Measurements from ENCODE around the gene DNAJC1. TPM values are rescaled to one million over a fixed set of nuclear protein-coding genes. Genes with fewer than 3 reads are reported as not detected.

The DNAJC1 gene
- total RNA-seq, 1 donor from 2014 or later: 18.2 TPM

DNA sequence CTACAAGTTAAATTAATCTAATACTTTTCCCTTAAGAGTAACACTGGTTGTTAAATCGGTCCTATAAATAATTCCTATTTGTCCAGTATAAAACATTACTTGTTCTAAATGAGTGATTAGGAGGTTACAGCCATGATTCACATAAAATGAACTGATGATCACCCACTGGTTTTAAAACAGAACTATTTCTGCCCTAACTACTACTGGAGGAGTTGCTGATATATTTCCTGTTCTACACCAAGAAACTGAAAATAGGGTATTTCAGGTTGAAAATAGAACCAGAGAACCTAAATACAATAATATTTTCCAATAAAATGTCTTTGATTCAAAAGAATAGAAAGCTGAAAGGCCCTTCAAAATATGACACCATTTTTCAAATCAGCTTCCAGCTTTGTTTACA lies 30.9 kb downstream of the DNAJC1 start:
- no peaks in the 10 kb centered on the region for H3K36me3 Mint-ChIP-seq
- H3K4me1 Mint-ChIP-seq (ENCODE audit: unreplicated experiment): peaks cover 19% of the 10 kb centered on the region
- no peak overlapping the region for H3K4me3 Mint-ChIP-seq
- DNase-seq (ENCODE audit: extremely low spot score, unreplicated experiment): no peak
- H3K9me3 Mint-ChIP-seq: no peaks in the 10 kb centered on the region
- TF ChIP-seq, protein P1, sequence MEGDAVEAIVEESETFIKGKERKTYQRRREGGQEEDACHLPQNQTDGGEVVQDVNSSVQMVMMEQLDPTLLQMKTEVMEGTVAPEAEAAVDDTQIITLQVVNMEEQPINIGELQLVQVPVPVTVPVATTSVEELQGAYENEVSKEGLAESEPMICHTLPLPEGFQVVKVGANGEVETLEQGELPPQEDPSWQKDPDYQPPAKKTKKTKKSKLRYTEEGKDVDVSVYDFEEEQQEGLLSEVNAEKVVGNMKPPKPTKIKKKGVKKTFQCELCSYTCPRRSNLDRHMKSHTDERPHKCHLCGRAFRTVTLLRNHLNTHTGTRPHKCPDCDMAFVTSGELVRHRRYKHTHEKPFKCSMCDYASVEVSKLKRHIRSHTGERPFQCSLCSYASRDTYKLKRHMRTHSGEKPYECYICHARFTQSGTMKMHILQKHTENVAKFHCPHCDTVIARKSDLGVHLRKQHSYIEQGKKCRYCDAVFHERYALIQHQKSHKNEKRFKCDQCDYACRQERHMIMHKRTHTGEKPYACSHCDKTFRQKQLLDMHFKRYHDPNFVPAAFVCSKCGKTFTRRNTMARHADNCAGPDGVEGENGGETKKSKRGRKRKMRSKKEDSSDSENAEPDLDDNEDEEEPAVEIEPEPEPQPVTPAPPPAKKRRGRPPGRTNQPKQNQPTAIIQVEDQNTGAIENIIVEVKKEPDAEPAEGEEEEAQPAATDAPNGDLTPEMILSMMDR (conservative IDR thresholded peaks at IDR 0.05): no peak
- peaks cover 6% of the 10 kb centered on the region for H3K27me3 Mint-ChIP-seq
- no peak overlapping the region for H3K27ac Mint-ChIP-seq

DNA sequence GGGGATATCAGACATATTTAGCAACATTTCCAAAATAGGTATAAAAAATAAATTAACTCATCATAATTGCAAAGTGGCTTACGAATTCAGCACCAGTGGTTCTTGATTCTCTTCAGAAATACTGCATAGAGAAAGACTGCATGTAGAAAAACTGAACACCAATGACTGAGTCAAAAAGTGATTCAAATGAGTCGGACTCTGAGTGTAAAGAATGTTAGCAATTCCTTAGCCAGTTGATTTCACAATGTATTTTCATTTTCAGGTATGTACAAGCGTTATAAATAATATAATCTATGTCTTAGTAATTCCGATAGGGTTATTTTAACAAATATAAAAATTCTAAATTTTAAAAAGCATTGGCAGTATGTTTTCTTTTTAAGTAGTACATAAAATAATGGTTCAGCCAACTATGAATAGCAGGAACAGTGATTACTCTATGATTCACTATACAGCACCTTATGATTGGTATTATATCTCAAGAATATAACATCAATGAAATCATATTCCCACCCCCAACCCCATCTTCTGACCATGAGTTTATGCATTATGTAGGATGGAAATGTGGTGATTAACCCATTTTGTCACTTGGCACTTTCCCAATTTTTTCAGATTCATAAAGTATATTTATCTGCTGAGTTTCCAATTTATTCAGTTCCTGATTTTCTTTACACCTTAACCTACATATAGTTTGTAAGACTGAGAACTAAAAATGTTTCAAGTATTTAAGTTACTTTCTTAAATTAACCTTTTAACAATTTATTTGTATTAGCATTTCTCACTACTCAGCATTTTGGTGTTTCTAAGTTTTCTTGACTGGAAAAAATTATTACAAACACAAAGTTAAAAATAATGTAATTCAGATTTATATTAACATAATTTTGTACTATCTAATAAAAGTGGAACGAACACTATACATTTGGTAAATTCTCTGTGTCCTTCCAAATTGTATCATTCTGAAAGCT lies 33.9 kb downstream of the DNAJC1 start:
- Mint-ChIP-seq H3K27ac (no peak overlapping the region), H3K4me1 (ENCODE audit: unreplicated experiment) (no peaks in the 10 kb centered on the region), H3K9me3 (peaks cover 11% of the 10 kb centered on the region), H3K27me3 (no peaks in the 10 kb centered on the region), H3K4me3 (no peak overlapping the region), H3K36me3 (peaks cover 5% of the 10 kb centered on the region)
- TF ChIP-seq, protein P1 (conservative IDR thresholded peaks at IDR 0.05): no peak
- no peak for DNase-seq (ENCODE audit: extremely low spot score, unreplicated experiment)

DNA sequence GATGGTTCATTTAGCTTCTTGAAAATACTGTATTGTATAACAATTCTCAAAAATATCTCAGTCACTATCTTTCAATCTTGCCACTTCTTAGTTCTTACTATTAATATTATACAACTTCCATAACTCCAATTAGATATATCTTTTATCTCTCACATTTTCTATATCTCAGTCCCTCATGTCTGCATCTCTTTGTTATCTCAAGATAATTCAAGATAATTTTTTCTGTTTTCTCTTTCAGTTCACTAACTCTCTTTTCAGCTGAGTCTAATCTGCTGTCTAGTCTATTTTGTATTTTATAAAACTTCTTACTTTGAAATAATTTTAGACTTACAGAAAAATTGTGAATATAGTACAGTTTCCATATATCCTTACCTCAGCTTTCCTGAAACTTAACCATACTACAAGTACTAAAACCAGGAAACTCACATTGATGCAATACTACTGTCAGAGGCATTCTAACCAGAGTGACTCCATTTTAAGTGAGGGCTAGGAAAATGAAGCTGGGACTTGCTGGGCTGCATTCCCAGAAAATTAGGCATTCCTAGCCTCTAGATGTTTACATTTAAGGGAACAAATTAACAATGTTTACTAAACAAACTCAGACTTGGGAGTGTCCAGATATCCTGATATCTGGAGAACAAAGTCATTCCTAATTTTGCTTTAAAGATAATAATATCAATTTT lies 38.4 kb downstream of the DNAJC1 start:
- Mint-ChIP-seq H3K27ac (no peak overlapping the region), H3K27me3 (no peaks in the 10 kb centered on the region), H3K36me3 (peaks cover 5% of the 10 kb centered on the region), H3K4me3 (no peak overlapping the region), H3K4me1 (ENCODE audit: unreplicated experiment) (no peaks in the 10 kb centered on the region), H3K9me3 (peaks cover 11% of the 10 kb centered on the region)
- TF ChIP-seq, protein P1 (conservative IDR thresholded peaks at IDR 0.05): no peak
- no peak for DNase-seq (ENCODE audit: extremely low spot score, unreplicated experiment)

DNA sequence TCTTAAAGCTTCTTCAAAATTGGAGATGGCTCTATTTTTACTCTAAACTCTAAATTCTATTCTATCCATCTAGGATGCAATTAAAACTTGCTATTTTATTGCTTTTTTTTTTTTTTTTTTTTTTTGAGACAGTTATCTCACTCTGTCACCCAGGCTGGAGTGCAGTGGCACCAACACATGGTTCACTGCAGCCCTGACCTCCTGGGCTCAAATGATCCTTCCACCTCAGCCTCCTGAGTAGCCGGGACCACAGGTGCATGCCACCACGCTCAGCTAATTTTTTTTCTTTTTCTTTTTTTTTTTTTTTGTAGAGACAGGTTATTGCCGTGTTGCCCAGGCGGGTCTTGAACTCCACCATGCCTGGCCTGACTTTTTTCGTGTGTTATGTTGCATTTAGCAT lies 41.2 kb downstream of the DNAJC1 start:
- TF ChIP-seq, protein P1 (conservative IDR thresholded peaks at IDR 0.05): no peak
- Mint-ChIP-seq H3K27me3 (no peaks in the 10 kb centered on the region), H3K9me3 (peaks cover 11% of the 10 kb centered on the region), H3K36me3 (peaks cover 4% of the 10 kb centered on the region), H3K27ac (no peak overlapping the region), H3K4me3 (no peak overlapping the region), H3K4me1 (ENCODE audit: unreplicated experiment) (no peaks in the 10 kb centered on the region)
- no peak for DNase-seq (ENCODE audit: extremely low spot score, unreplicated experiment)

DNA sequence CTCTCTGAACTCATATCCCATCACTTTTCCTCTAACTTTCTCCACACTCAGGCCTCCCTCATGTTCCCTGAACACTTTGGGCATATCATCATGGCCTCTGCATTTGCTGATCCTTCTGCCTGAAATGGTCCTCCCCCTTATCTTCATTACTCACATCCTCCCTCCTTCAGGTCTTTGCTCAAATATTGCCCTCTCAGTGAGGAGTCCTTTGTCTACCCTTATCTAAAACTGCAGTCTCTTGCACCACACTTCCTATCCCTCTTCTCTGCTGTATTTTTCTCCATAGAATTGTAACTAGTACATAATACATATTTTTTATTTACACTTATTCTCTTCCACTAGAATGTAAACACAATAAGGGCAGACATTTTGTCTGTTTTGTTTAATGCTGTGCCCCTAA lies 41.7 kb downstream of the DNAJC1 start:
- Mint-ChIP-seq H3K27me3 (no peaks in the 10 kb centered on the region), H3K9me3 (peaks cover 11% of the 10 kb centered on the region), H3K27ac (no peak overlapping the region), H3K4me1 (ENCODE audit: unreplicated experiment) (no peaks in the 10 kb centered on the region), H3K36me3 (no peaks in the 10 kb centered on the region), H3K4me3 (no peak overlapping the region)
- DNase-seq (ENCODE audit: extremely low spot score, unreplicated experiment): no peak
- TF ChIP-seq, protein P1 (conservative IDR thresholded peaks at IDR 0.05): no peak
